Caco-2 (cell line): Measurements from ENCODE around the gene PAPSS1. TPM values are rescaled to one million over a fixed set of nuclear protein-coding genes. Genes with fewer than 3 reads are reported as not detected.
"Not testable (repeated sequence)": the region's sequence is repeated elsewhere in the genome, so short reads cannot be mapped to it uniquely, and the experiment has no call there.

Experiments used
- BruUV-seq: library from RNA; stranded (reverse); fragments of 400-500 nt; replicated peaks from 2 replicates; lab custom pipeline; 2021; lab: Mats Ljungman, UMichigan
- CTCF ChIA-PET: fragments of 300-600 bp; sonication (Branson Sonifier 250); formaldehyde crosslinking; loops from one replicate; lab custom pipeline; 2022; ENCODE audit warnings: antibody characterized with exemption; lab: Charles Lee
- POLR2A ChIA-PET: fragments of 300-600 bp; sonication (Branson Sonifier 250); formaldehyde crosslinking; loops from one replicate; lab custom pipeline; 2022; ENCODE audit warnings: antibody characterized with exemption; lab: Charles Lee
- DNase-seq, 2 experiments: peaks; one replicate each; pipeline versions ENCODE4 v3.0.0 to v3.0.0-alpha.2; 2020 to 2022
- H3K27me3 ChIP-seq: replicated peaks from 2 replicates; pipeline ENCODE4 v1.6.0; 2011; ENCODE audit warnings: low read length; ENCODE audit not compliant: control insufficient read depth, insufficient read depth
- H3K36me3 ChIP-seq: 2 replicates; pipeline ENCODE4 v1.5.1; 2011; ENCODE audit warnings: low read length; ENCODE audit not compliant: control insufficient read depth, insufficient read depth
- H3K4me1 ChIP-seq: fragments of 250-450 bp; sonication (Bioruptor Pico); 2 replicates; pipeline ENCODE4 v1.5.1; 2020; ENCODE audit warnings: mild to moderate bottlenecking
- H3K4me3 ChIP-seq: 2 replicates; pipeline ENCODE4 v1.5.1; 2011; ENCODE audit warnings: low read depth, mild to moderate bottlenecking, control low read depth, low read length
- H3K9me3 ChIP-seq: fragments of 250-450 bp; sonication (Bioruptor Pico); 2 replicates; pipeline ENCODE4 v1.5.1; 2020; ENCODE audit warnings: mild to moderate bottlenecking, moderate library complexity
- H3K27ac Mint-ChIP-seq: one replicate; pipeline ENCODE4 v1.8.0; 2022; ENCODE audit warnings: mixed read lengths; ENCODE audit not compliant: unreplicated experiment
- H3K27me3 Mint-ChIP-seq: one replicate; pipeline ENCODE4 v1.8.0; 2022; ENCODE audit warnings: mixed read lengths; ENCODE audit not compliant: insufficient read depth, unreplicated experiment
- H3K36me3 Mint-ChIP-seq: one replicate; pipeline ENCODE4 v1.8.0; 2022; ENCODE audit warnings: mild to moderate bottlenecking, mixed read lengths; ENCODE audit not compliant: insufficient read depth, unreplicated experiment
- H3K4me1 Mint-ChIP-seq: one replicate; pipeline ENCODE4 v1.8.0; 2022; ENCODE audit warnings: low read depth, mixed read lengths; ENCODE audit not compliant: unreplicated experiment
- H3K4me3 Mint-ChIP-seq: one replicate; pipeline ENCODE4 v1.8.0; 2022; ENCODE audit warnings: mild to moderate bottlenecking, moderate library complexity, mixed read lengths; ENCODE audit not compliant: unreplicated experiment
- H3K9me3 Mint-ChIP-seq: one replicate; pipeline ENCODE4 v1.8.0; 2022; ENCODE audit warnings: mixed read lengths; ENCODE audit not compliant: unreplicated experiment
- intact Hi-C: fragments of 100-400 bp; cut with micrococcal nuclease; formaldehyde crosslinking; loops from one replicate; pipeline ENCODE4 v1.10.0; 2022; ENCODE audit not compliant: unreplicated experiment
- total RNA-seq: library from RNA; stranded (reverse); gene quantifications from 2 replicates; pipeline ENCODE4 v1.2.3, GENCODE V29; 2022
- TF ChIP-seq, protein P1 (sequence below), 2 experiments: fragments of 200-600 bp in 1 of 2; IDR thresholded peaks; 1 replicate in 1 of 2; 2 replicates in 1 of 2; pipeline versions ENCODE4 v1.5.1 to v1.8.0; 2011 to 2022; ENCODE audit warnings: antibody characterized with exemption in 1 of 2, control low read depth in 1 of 2, inconsistent platforms in 1 of 2, low read depth in 1 of 2, low read length in 1 of 2, mild to moderate bottlenecking in 1 of 2, moderate library complexity in 1 of 2; ENCODE audit not compliant: insufficient read depth in 1 of 2, severe bottlenecking in 1 of 2, unreplicated experiment in 1 of 2

PAPSS1 gene
- total RNA-seq, 1 experiment from 2014 or later: 66.1 TPM

- Histone ChIP-seq H3K4me3 (no peak overlapping the region), H3K27me3 (no peaks in the 10 kb centered on the region), H3K9me3 (peaks cover 18% of the 10 kb centered on the region), H3K4me1 (no peaks in the 10 kb centered on the region), H3K36me3 (no peaks in the 10 kb centered on the region)
- peaks cover 31% of the 10 kb centered on the region for H3K9me3 Mint-ChIP-seq
- H3K27ac Mint-ChIP-seq: no peak overlapping the region
- intact Hi-C loops: no loop called here
- CTCF ChIA-PET: no interaction called here
- TF ChIP-seq, protein P1, sequence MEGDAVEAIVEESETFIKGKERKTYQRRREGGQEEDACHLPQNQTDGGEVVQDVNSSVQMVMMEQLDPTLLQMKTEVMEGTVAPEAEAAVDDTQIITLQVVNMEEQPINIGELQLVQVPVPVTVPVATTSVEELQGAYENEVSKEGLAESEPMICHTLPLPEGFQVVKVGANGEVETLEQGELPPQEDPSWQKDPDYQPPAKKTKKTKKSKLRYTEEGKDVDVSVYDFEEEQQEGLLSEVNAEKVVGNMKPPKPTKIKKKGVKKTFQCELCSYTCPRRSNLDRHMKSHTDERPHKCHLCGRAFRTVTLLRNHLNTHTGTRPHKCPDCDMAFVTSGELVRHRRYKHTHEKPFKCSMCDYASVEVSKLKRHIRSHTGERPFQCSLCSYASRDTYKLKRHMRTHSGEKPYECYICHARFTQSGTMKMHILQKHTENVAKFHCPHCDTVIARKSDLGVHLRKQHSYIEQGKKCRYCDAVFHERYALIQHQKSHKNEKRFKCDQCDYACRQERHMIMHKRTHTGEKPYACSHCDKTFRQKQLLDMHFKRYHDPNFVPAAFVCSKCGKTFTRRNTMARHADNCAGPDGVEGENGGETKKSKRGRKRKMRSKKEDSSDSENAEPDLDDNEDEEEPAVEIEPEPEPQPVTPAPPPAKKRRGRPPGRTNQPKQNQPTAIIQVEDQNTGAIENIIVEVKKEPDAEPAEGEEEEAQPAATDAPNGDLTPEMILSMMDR (IDR thresholded peaks at IDR 0.05; ENCODE audit: insufficient read depth in 1 of 2, low read depth in 1 of 2, low read length in 1 of 2, severe bottlenecking in 1 of 2, unreplicated experiment in 1 of 2): no peak
- H3K4me1 Mint-ChIP-seq: no peaks in the 10 kb centered on the region
- POLR2A ChIA-PET: no interaction called here
- no peaks in the 10 kb centered on the region for H3K27me3 Mint-ChIP-seq
- no TSS peak for BruUV-seq
- no peak for DNase-seq
- H3K4me3 Mint-ChIP-seq: no peak overlapping the region
- H3K36me3 Mint-ChIP-seq: peaks cover 7% of the 10 kb centered on the region
Measured at GRCh38 chr4:107701565-107701964, 18.5 kb downstream of the PAPSS1 start.

- ChIA-PET POLR2A (no interaction called here), CTCF (no interaction called here)
- H3K9me3 Mint-ChIP-seq: peaks cover 13% of the 10 kb centered on the region
- H3K9me3 ChIP-seq: peaks cover 10% of the 10 kb centered on the region; the same call in 1 of the 2 replicates
- no peak overlapping the region for H3K4me3 Mint-ChIP-seq
- peaks cover 14% of the 10 kb centered on the region for H3K36me3 Mint-ChIP-seq
- no peaks in the 10 kb centered on the region for H3K4me1 ChIP-seq
- no peak overlapping the region for H3K4me3 ChIP-seq
- no peaks in the 10 kb centered on the region for H3K27me3 Mint-ChIP-seq
- H3K4me1 Mint-ChIP-seq: no peaks in the 10 kb centered on the region
- TF ChIP-seq, protein P1 (IDR thresholded peaks at IDR 0.05; ENCODE audit: insufficient read depth in 1 of 2, low read depth in 1 of 2, low read length in 1 of 2, severe bottlenecking in 1 of 2, unreplicated experiment in 1 of 2): no peak
- no peaks in the 10 kb centered on the region for H3K36me3 ChIP-seq
- no peak for DNase-seq
- intact Hi-C loops: no loop called here
- no TSS peak for BruUV-seq
- H3K27me3 ChIP-seq: no peaks in the 10 kb centered on the region
- H3K27ac Mint-ChIP-seq: no peak overlapping the region
Measured at GRCh38 chr4:107699466-107700206, 20.4 kb downstream of the PAPSS1 start.

GRCh38 chr4:107696187-107696586, 23.8 kb downstream of the PAPSS1 start:
- H3K27ac Mint-ChIP-seq, H3K36me3 ChIP-seq, H3K4me3 Mint-ChIP-seq, H3K4me1 Mint-ChIP-seq, CTCF ChIA-PET, H3K9me3 Mint-ChIP-seq, BruUV-seq, H3K27me3 ChIP-seq, H3K4me1 ChIP-seq, intact Hi-C loops, DNase-seq, H3K4me3 ChIP-seq, H3K27me3 Mint-ChIP-seq, H3K9me3 ChIP-seq, POLR2A ChIA-PET: not testable (repeated sequence)
- H3K36me3 Mint-ChIP-seq: peaks cover 12% of the 10 kb centered on the region
